HCT116 (cell line): ENCODE data around the gene LRIG1. TPM values are rescaled to one million over a fixed set of nuclear protein-coding genes. Genes with fewer than 3 reads are reported as not detected.

Source experiments
- ATAC-seq: fragments of 200-7000 bp; cut with Tn5 transposase; 2 replicates; pipeline ENCODE4 v1.9.1; 2020; ENCODE audit warnings: mild to moderate bottlenecking, moderate library complexity
- BruUV-seq: library from RNA; stranded (reverse); fragments of 400-500 nt; replicated peaks from 2 replicates; lab custom pipeline; 2021; lab: Mats Ljungman, UMichigan
- CTCF ChIA-PET: fragments of 300-600 bp; sonication (Branson Sonifier 250); formaldehyde crosslinking; loops from one replicate; lab custom pipeline; 2021; ENCODE audit warnings: antibody characterized with exemption; lab: Charles Lee
- POLR2A ChIA-PET: fragments of 300-600, 350-600 bp; sonication (Branson Sonifier 250); formaldehyde crosslinking; loops from one replicate; lab custom pipeline; 2021; ENCODE audit warnings: antibody characterized with exemption; lab: Charles Lee
- RAD21 ChIA-PET, 2 experiments: fragments of 300-600 bp; sonication (Branson Sonifier 250); formaldehyde crosslinking; loops; one replicate each; lab custom pipeline; 2023; ENCODE audit warnings: low total read pairs in 2 of 2; ENCODE audit not compliant: uncharacterized antibody in 2 of 2, unreplicated experiment in 2 of 2, low non-redundant PET in 1 of 2; lab: Charles Lee
- DNase-seq: peaks from one replicate; pipeline ENCODE4 v3.0.0-alpha.2; 2010; ENCODE audit warnings: low read depth, low spot score
- H2AFZ ChIP-seq: fragments of 200-600 bp; shearing (Covaris generic), sonication (generic); 2 replicates; pipeline ENCODE4 v1.6.1; 2017; ENCODE audit warnings: low read depth, mixed run types, mixed read lengths, antibody characterized with exemption, low read length; ENCODE audit not compliant: poor library complexity, severe bottlenecking
- H3K27ac ChIP-seq: 2 replicates; pipeline ENCODE4 v1.5.1; 2012; ENCODE audit warnings: low read depth, low read length
- H3K27me3 ChIP-seq: fragments of 200-600 bp; sonication (generic); 2 replicates; pipeline ENCODE4 v1.6.1; 2016; ENCODE audit warnings: mixed run types, low read length, mixed read lengths; ENCODE audit not compliant: insufficient read depth
- H3K36me3 ChIP-seq, 2 experiments: fragments of 200-500 bp in 1 of 2; fragments of 200-600 bp in 1 of 2; sonication (Bioruptor generic) in 1 of 2; sonication (generic) in 1 of 2; 2 replicates each; pipeline versions ENCODE4 v1.5.1 to v1.6.1; 2014 to 2016; ENCODE audit warnings: low read length in 2 of 2, inconsistent platforms in 1 of 2, mixed read lengths in 1 of 2, mixed run types in 1 of 2; ENCODE audit not compliant: insufficient read depth in 2 of 2, control insufficient read depth in 1 of 2
- H3K4me1 ChIP-seq, 2 experiments: fragments of 200-600 bp in 1 of 2; sonication (generic) in 1 of 2; 2 replicates each; pipeline versions ENCODE4 v1.5.1 to v1.6.1; 2012 to 2017; ENCODE audit warnings: low read length in 2 of 2, inconsistent platforms in 1 of 2, mild to moderate bottlenecking in 1 of 2, mixed read lengths in 1 of 2, mixed run types in 1 of 2, moderate library complexity in 1 of 2; ENCODE audit not compliant: insufficient read depth in 2 of 2, control insufficient read depth in 1 of 2
- H3K4me2 ChIP-seq: fragments of 200-600 bp; sonication (generic); 2 replicates; pipeline ENCODE4 v1.6.1; 2017; ENCODE audit warnings: mixed run types, low read length, mixed read lengths
- H3K4me3 ChIP-seq, 2 experiments: fragments of 200-600 bp in 1 of 2; sonication (generic) in 1 of 2; replicated peaks in 1 of 2; 2 replicates each; pipeline ENCODE4 v1.5.1; 2011 to 2016; ENCODE audit warnings: low read length in 2 of 2, control low read depth in 1 of 2, low read depth in 1 of 2, mild to moderate bottlenecking in 1 of 2, mixed read lengths in 1 of 2, mixed run types in 1 of 2
- H3K79me2 ChIP-seq: fragments of 200-600 bp; sonication (generic); 2 replicates; pipeline ENCODE4 v1.6.1; 2017; ENCODE audit warnings: mild to moderate bottlenecking, mixed run types, low read length, moderate library complexity, mixed read lengths; ENCODE audit not compliant: insufficient read depth
- H3K9ac ChIP-seq: fragments of 200-600 bp; sonication (generic); 2 replicates; pipeline ENCODE4 v1.6.1; 2016; ENCODE audit warnings: low read length, mixed read lengths
- H3K9me2 ChIP-seq: fragments of 200-600 bp; sonication (generic), shearing (Covaris generic); 2 replicates; pipeline ENCODE4 v1.6.1; 2017; ENCODE audit warnings: mixed run types, mild to moderate bottlenecking, moderate library complexity; ENCODE audit not compliant: insufficient read depth
- H3K9me3 ChIP-seq, 2 experiments: fragments of 200-500 bp in 1 of 2; fragments of 200-600 bp in 1 of 2; sonication (Bioruptor generic) in 1 of 2; sonication (generic) in 1 of 2; 2 replicates each; pipeline ENCODE4 v1.6.1; 2014 to 2017; ENCODE audit warnings: low read length in 2 of 2, mixed read lengths in 2 of 2, inconsistent platforms in 1 of 2, low read depth in 1 of 2, mild to moderate bottlenecking in 1 of 2, mixed run types in 1 of 2, moderate library complexity in 1 of 2; ENCODE audit not compliant: control insufficient read depth in 1 of 2, insufficient read depth in 1 of 2
- H4K20me1 ChIP-seq: fragments of 200-600 bp; sonication (generic), shearing (Covaris generic); 2 replicates; pipeline ENCODE4 v1.6.1; 2017; ENCODE audit warnings: mixed run types, mild to moderate bottlenecking, moderate library complexity; ENCODE audit not compliant: insufficient read depth
- CTCF ChIP-seq, 3 experiments: fragments of 200-600 bp in 1 of 3; sonication (generic) in 1 of 3; IDR thresholded peaks in 2 of 3; conservative IDR thresholded peaks in 1 of 3; 2 replicates each; pipeline ENCODE4 v1.5.1; 2012 to 2017; ENCODE audit warnings: low read depth in 2 of 3, low read length in 2 of 3, antibody characterized with exemption in 1 of 3, borderline replicate concordance in 1 of 3, control low read depth in 1 of 3, mild to moderate bottlenecking in 1 of 3, mixed read lengths in 1 of 3, mixed run types in 1 of 3, moderate library complexity in 1 of 3; ENCODE audit not compliant: insufficient read depth in 1 of 3
- FOSL1 ChIP-seq: IDR thresholded peaks from 2 replicates; pipeline ENCODE4 v1.6.1; 2012; ENCODE audit warnings: low read depth
- MAX ChIP-seq: IDR thresholded peaks from 2 replicates; pipeline ENCODE4 v1.6.1; 2012
- SIN3A ChIP-seq: IDR thresholded peaks from 2 replicates; pipeline ENCODE4 v1.6.1; 2012; ENCODE audit warnings: low read depth
- SP1 ChIP-seq: IDR thresholded peaks from 2 replicates; pipeline ENCODE4 v1.6.1; 2012; ENCODE audit warnings: low read depth
- SRF ChIP-seq: IDR thresholded peaks from 2 replicates; pipeline ENCODE4 v1.6.1; 2012; ENCODE audit warnings: low read depth
- YY1 ChIP-seq: IDR thresholded peaks from 2 replicates; pipeline ENCODE4 v1.6.1; 2011; ENCODE audit warnings: low read length, low read depth, moderate library complexity, mild to moderate bottlenecking; ENCODE audit not compliant: insufficient replicate concordance; ENCODE audit errors: extremely low read depth
- ZFX ChIP-seq: fragments of 450-650 bp; IDR thresholded peaks from 2 replicates; pipeline ENCODE4 v1.6.1; 2017
- ZNF274 ChIP-seq: fragments of 200-500 bp; sonication (Bioruptor generic); IDR thresholded peaks from 2 replicates; pipeline ENCODE4 v1.6.1; 2014; ENCODE audit warnings: mild to moderate bottlenecking, low read depth, low read length, inconsistent platforms
- intact Hi-C: fragments of 100-400 bp; cut with micrococcal nuclease; formaldehyde crosslinking; loops from 2 replicates; pipeline ENCODE4 v1.10.0; 2022
- total RNA-seq: library from RNA; stranded (reverse); gene quantifications from one replicate; pipeline ENCODE4 v1.2.1, GENCODE V29; 2021; ENCODE audit not compliant: unreplicated experiment

LRIG1 gene
- total RNA-seq, 1 experiment from 2014 or later = 3.1 TPM

GRCh38 chr3:66485291-66485968 is 15.4 kb downstream of the LRIG1 start:
- H3K36me3 ChIP-seq = no peaks in the 10 kb centered on the region
- DNase-seq (no peak), ATAC-seq (no peak)
- intact Hi-C loops = no loop called here
- TF ChIP-seq SP1 (no peak), SIN3A (no peak), FOSL1 (no peak), YY1 (no peak), CTCF (IDR thresholded peaks at IDR 0.05 in 2 of 3, conservative IDR thresholded peaks at IDR 0.05 in 1 of 3; ENCODE audit: borderline replicate concordance in 1 of 3, insufficient read depth in 1 of 3, low read depth in 2 of 3, low read length in 2 of 3) (no peak), MAX (no peak), ZFX (no peak), ZNF274 (no peak), SRF (no peak)
- no peak overlapping the region for H2AFZ ChIP-seq
- no TSS peak for BruUV-seq
- no peak overlapping the region for H3K4me2 ChIP-seq
- H4K20me1 ChIP-seq = no peaks in the 10 kb centered on the region
- H3K9me2 ChIP-seq = no peaks in the 10 kb centered on the region
- no peak overlapping the region for H3K9ac ChIP-seq
- H3K9me3 ChIP-seq = no peaks in the 10 kb centered on the region
- no peak overlapping the region for H3K27ac ChIP-seq
- RAD21 ChIA-PET = no interaction called here
- no peaks in the 10 kb centered on the region for H3K4me1 ChIP-seq
- H3K79me2 ChIP-seq = no peaks in the 10 kb centered on the region
- POLR2A ChIA-PET = no interaction called here
- no peak overlapping the region for H3K4me3 ChIP-seq
- CTCF ChIA-PET = no interaction called here
- peaks cover 3% of the 10 kb centered on the region; the same call in 1 of the 2 replicates for H3K27me3 ChIP-seq
